DMS 273 treated with DMSO at 0.1 percent for 48 hours (cell line): ENCODE results near the gene SHPK.
"Not testable (repeated sequence)": the region's sequence is repeated elsewhere in the genome, so short reads cannot be mapped to it uniquely, and the experiment has no call there.

Experiments used
- DNase-seq: peaks from one replicate; lab custom pipeline; 2025; lab: John Stamatoyannopoulos, UW

SHPK gene

DNA sequence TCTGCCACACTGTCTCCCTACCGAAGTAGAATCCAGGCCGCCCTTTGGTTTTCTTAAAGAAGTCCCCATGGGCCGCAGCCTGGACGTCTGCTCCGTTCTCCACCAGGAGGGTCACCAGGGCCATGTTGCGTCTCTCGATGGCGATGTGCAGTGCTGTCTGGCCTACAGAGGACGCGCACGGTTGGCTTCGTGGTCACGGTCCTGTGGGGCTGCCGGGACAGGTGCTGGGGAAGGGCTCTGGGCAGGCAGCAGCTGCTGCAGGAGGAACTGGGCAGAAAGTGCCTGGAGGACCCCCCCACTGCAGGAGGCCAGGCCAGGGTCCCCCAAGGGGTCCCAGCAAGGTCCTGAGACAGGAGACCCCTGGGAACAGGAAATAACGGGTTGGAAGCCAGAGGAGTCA, 45.8 kb downstream of the SHPK start:
- DNase-seq = no peak

- no peak for DNase-seq
Observed at GRCh38 chr17:3589784-3590183, 46.3 kb downstream of the SHPK start.

- no peak for DNase-seq
Observed at GRCh38 chr17:3585826-3586225, 50.2 kb downstream of the SHPK start.

DNA sequence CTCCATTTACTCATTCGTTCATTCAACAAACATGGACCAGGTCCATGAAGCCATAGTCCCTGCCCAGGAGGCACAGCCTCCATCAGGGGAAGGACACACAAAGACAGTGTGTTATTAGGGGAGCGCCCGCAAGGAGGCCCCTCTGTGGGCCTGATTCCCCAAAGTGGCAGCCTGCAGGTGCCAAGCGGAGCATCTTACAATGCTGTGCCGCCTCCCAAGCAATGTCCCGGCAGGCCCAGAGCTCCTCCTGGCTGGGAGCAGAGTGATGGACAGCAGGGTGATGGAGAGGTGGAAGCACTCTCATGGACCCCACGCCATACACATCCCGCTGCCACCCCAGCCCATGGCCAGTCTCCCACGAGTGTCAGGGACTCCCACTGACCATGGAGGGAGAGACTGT, 52.6 kb downstream of the SHPK start:
- DNase-seq = no peak

GRCh38 chr17:3582915-3583314, 53.1 kb downstream of the SHPK start:
- no peak for DNase-seq

GRCh38 chr17:3578667-3579066, 57.4 kb downstream of the SHPK start:
- not testable (repeated sequence) for DNase-seq

DNA sequence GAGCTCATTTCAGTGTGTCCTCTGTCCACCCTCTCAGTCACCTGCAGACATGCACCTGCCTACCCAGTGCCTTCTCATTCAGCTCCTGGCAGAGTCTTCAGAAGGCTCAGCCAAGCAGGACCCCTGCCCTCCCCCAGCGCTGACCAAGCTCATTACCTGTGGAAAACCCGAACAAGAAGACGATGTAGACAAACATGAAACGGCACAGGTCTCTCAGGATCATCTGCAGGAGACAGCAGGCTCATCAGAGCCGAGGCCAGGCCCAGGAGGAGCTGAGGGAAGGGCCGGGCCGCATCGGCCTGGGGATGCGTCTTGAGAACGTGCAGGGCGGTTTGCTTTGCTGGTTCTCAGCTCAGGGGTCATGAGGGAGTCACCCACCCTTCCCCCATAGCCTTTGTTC, 59.1 kb downstream of the SHPK start:
- DNase-seq = no peak

GRCh38 chr17:3575511-3575910, 60.5 kb downstream of the SHPK start:
- no peak for DNase-seq

DNA sequence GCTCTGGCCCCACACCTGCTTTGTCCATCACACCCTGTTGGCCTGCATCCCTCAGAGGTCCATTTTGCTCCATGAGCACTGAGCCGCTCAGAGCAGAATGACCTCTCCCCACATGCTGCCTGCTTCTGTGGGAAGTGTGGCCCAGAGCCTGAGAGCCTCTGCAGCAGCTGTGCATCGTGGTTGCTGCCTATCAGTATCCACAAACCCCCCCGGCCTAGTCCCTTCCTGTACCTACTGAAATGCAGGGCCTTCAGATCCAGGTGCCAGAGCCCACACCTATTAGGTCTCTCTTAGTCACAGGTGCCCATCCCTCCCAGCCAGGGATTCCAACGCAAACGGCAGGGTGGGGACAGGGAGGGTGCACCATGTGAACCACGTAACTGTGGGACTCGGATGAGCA, 61.8 kb downstream of the SHPK start:
- DNase-seq = no peak

- no peak for DNase-seq
Observed at GRCh38 chr17:3573246-3574100, 62.6 kb downstream of the SHPK start.

- DNase-seq = no peak
Observed at GRCh38 chr17:3572231-3572630, 63.8 kb downstream of the SHPK start.

DNA sequence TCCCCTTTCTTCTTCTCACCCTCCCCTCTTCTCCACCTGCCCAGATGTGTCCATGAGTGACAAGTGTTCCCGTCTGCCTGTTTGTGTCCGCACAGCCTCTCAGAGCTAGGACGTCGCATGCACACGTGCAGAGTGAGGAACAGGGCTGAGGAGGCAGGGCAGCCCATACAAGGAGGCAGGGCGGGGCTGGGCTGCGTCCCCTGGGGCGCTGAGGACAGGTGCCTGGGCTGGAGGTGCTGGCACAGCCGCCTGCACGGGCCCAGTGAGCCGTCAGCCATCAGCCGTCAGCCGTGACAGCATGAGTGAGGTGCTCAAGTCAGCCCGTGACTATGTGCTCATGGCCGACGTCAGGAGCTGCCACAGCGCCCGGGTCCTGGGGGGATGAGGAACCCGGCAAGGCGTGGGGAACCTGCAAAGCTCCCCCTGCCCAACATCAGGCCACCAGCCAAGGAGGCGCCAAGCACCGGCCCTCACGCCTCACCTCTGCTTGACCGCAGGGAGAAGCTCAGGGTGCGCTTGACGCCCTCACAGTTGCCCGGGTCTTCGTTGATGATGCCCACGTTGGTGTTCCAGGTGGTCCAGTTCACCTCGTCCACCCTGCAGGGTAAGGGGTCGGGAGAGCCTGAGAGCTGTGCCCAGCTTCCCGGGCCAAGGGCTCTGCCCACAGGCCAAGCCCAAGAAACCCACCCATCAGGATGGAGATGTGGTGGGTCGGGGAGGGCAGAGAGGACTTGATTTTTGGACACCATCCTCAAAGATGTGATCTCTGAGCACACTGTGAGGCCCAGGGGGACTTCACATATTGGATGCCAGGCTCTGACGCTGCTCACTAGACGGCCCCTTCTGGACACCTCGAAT, 64.8 kb downstream of the SHPK start:
- DNase-seq = no peak

DNA sequence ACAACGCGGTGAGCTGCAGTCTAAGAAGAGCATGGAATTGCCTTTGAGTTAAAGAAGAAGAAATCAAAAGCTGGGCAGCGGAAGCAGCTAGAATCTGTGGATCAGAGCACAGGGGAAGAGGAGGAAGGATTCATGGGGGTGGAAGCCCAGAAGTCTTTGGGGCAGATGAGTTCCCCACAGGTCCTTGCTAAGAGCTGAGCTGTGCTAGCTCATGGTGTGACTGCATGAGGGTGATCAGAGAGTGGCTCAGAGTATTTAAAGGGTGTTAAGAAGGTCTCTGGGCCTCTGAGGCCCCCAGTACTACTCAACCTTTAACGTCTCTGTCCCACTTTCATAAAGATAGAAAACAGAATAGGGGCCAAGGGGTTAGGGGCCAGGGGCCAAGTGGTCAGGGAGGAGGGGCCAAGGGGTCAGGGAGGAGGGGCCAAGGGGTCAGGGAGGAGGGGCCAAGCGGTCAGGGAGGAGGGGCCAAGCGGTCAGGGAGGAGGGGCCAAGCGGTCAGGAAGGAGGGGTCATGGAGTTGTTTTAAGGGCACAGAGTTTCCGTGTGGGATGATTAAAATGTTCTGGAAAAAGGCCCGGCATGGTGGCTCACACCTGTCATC, 66.4 kb downstream of the SHPK start:
- DNase-seq = no peak

DNA sequence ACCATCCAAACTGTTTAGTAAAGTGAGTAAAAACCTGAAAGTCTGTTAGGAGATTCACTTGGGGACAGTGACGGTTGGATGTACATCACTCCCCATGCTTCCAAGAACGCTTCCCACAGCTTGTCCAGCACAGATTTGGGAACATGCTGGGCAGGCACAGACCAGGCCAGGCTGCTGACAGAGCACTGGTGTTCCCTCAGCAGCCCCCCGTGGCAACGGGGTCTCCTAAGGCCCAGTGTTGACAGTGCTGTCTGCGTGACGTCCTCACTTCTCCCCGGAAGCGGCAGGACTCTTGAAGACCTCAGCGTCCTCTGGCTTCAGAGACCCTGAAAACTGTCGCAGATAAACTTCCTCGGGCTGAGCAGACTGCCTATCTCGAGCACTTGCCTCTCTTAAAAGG, 69.5 kb downstream of the SHPK start:
- DNase-seq = no peak

GRCh38 chr17:3565143-3565542, 70.9 kb downstream of the SHPK start:
- no peak for DNase-seq

DNA sequence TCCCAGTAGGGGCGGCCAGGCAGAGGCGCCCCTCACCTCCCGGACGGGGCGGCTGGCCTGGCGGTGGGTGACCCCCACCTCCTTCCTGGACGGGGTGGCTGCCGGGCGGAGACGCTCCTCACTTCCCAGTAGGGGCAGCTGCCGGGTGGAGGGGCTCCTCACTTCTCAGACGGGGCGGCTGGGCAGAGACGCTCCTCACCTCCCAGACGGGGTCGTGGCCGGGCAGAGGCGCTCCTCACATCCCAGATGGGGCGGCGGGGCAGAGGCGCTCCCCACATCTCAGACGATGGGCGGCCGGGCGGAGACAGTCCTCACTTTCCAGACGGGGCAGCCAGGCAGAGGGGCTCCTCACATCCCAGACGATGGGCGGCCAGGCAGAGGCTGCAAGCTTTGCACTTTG, 71.8 kb downstream of the SHPK start:
- DNase-seq = not testable (repeated sequence)

- DNase-seq = no peak
Observed at GRCh38 chr17:3559270-3559645, 76.8 kb downstream of the SHPK start.

GRCh38 chr17:3558603-3559269, 77.3 kb downstream of the SHPK start:
- DNase-seq = no peak
